Glomerular endothelial cell (primary cell): ENCODE measurements around the gene ANKS1A. TPM values are rescaled to one million over a fixed set of nuclear protein-coding genes. Genes with fewer than 3 reads are reported as not detected.

Source experiments
- DNase-seq: peaks from one replicate; pipeline ENCODE4 v3.0.0-alpha.2; 2011; ENCODE audit warnings: low read depth, low spot score; ENCODE audit errors: extremely low read depth
- total RNA-seq: library from RNA; depleted of rRNA; stranded (reverse); fragments of >200 nt; gene quantifications from 2 replicates; pipeline ENCODE4 v1.2.3, GENCODE V29; 2015

The ANKS1A gene
- total RNA-seq, 1 donor from 2014 or later: 21.5 TPM

- DNase-seq: peak; percentile 65
Measured at GRCh38 chr6:35139924-35140638, 251.0 kb downstream of the ANKS1A start.

- no peak for DNase-seq
Measured at GRCh38 chr6:35140639-35141006, 251.6 kb downstream of the ANKS1A start.

Other genes starting within 250 kb of the ANKS1A start
- 32.9 and 40.4 TPM in 2 replicates for gene ILRUN, start 192.5 kb upstream of the ANKS1A start, total RNA-seq
- gene SNRPC, start 131.8 kb upstream of the ANKS1A start, total RNA-seq: 105 and 118 TPM in 2 replicates
- 5.5 and 9.0 TPM in 2 replicates for gene BLTP3A, start 97.2 kb upstream of the ANKS1A start, total RNA-seq
- 21.5 and 28.0 TPM in 2 replicates for gene TAF11, start 1.2 kb upstream of the ANKS1A start, total RNA-seq